ENCODE data around the gene DBX2.

DNA sequence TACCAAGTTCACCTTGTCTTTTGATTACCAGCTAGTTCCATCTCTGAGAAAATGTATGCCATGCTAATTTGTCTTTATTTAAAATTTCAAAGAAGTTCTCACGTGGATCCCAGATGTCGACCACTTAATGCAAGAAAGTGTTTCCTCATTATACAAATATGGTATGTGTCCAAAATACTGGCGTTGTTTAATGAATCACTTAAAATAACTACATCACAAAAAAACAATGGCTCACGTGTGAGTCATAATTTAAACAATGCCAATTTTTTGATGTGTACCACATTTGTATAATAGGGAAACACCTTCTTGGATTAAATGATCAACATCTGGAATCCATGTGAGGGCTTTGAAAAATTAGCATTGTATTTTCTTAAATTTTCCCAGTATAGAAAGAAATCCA, 40.8 kb downstream of the DBX2 start:
- TF ChIP-seq POLR2A (IDR thresholded peaks at IDR 0.05; ENCODE audit: low read length) (no peak), GATA1 (IDR thresholded peaks at IDR 0.05; ENCODE audit: low read depth, low read length) (no peak)

Measured in erythroblast (primary cell).